Ovary (tissue), 9 donors: ENCODE data around the gene GPX2. TPM values are rescaled to one million over a fixed set of nuclear protein-coding genes. Genes with fewer than 3 reads are reported as not detected.

Source experiments
- DNase-seq, 5 donors: peaks; one replicate each; pipeline ENCODE4 v3.0.0-alpha.2; 2019 to 2020
- H3K27ac ChIP-seq, 2 donors: fragments of 200-600 bp; one replicate each; pipeline versions ENCODE4 v1.5.1 to v1.8.0; 2019 to 2022
- H3K27me3 ChIP-seq: fragments of 200-600 bp; one replicate; pipeline ENCODE4 v1.8.0; 2022
- H3K36me3 ChIP-seq: fragments of 200-600 bp; sonication (generic); one replicate; pipeline ENCODE4 v1.5.1; 2019
- H3K4me1 ChIP-seq: one replicate; pipeline ENCODE4 v1.8.1; 2013; ENCODE audit warnings: mild to moderate bottlenecking, moderate library complexity; ENCODE audit not compliant: insufficient read depth
- H3K4me3 ChIP-seq: fragments of 200-600 bp; sonication (generic); one replicate; pipeline ENCODE4 v1.5.1; 2017
- H3K9me3 ChIP-seq, 2 donors: fragments of 200-600 bp in 1 of 2; sonication (generic) in 1 of 2; one replicate each; pipeline versions ENCODE4 v1.5.1 to v1.8.1; 2013 to 2019; ENCODE audit warnings: mild to moderate bottlenecking in 1 of 2, moderate library complexity in 1 of 2
- CTCF ChIP-seq, 3 donors: fragments of 450-650 bp in 2 of 3; fragments of 200-600 bp in 1 of 3; IDR thresholded peaks; one replicate each; pipeline versions ENCODE4 v1.5.1 to v1.8.0; 2016 to 2022; ENCODE audit warnings: antibody characterized with exemption in 3 of 3, mild to moderate bottlenecking in 1 of 3
- EP300 ChIP-seq: sonication (generic); formaldehyde crosslinking; IDR thresholded peaks from one replicate; pipeline ENCODE4 v1.6.1; 2017; ENCODE audit warnings: antibody characterized with exemption
- POLR2A ChIP-seq: fragments of 450-650 bp; IDR thresholded peaks from one replicate; pipeline ENCODE4 v1.6.1; 2017; ENCODE audit warnings: antibody characterized with exemption, mild to moderate bottlenecking, moderate library complexity
- WGBS, 3 donors: extraction: QIAGEN DNeasy Blood & Tissue Kit in 1 of 3; methylation state at CpG; one replicate each; pipeline versions ENCODE4 v1.1.5 to v1.1.7; 2013 to 2017; 5-methylcytosine and 5-hydroxymethylcytosine counted together
- intact Hi-C, 4 donors: fragments of 100-400 bp; cut with DNase I; formaldehyde crosslinking; loops; one replicate each; pipeline versions ENCODE4 v1.11.0 to v1.15.1; 2022 to 2023
- polyA plus RNA-seq, 2 donors: library from polyadenylated mRNA; stranded (reverse); fragments of 200-250 nt in 1 of 2; fragments of 350-450 nt in 1 of 2; fragmentation: Illumina TruSeq in 1 of 2; extraction: RNeasy Lipid Tissue Mini Kit (QIAGEN cat#74804) in 1 of 2; gene quantifications; one replicate each; pipeline ENCODE4 v1.2.3, GENCODE V29; 2013 to 2014
- total RNA-seq, 7 donors: library from RNA; depleted of rRNA in 2 of 7; stranded (reverse); fragments of >200 nt in 2 of 7; fragmentation: NEBNext Ultra II Directional in 3 of 7; extraction: Animal tissue kit (Norgen Biotek cat#: 25700) in 3 of 7; gene quantifications; one replicate each; pipeline versions ENCODE4 v1.1.0 to v1.2.4, GENCODE V29; 2016 to 2023
- donor health status: DM: no; HTN: no; CAD: no; lungs with moderate emphysema.
- donor health status: DM: no; HTN: no; CAD: no.
- donor health status: Bipolar disorder and iron deficiency.
- donor health status: DM: yes; HTN: yes; CAD: no.
- donor health status: DM: no; HTN: no; CAD: no.
- donor health status: DM: yes; HTN: yes; CAD: no.

GPX2 gene
- total and polyA plus RNA-seq, 9 donors: 1.00 to 4.8 TPM; not detected in 7

GRCh38 chr14:64966976-64967375, 24.4 kb upstream of the GPX2 start:
- Histone ChIP-seq H3K4me1 (peaks cover 6% of the 10 kb centered on the region), H3K9me3 (no peaks in the 10 kb centered on the region), H3K4me3 (no peak overlapping the region), H3K27me3 (no peaks in the 10 kb centered on the region), H3K27ac (no peak overlapping the region), H3K36me3 (no peaks in the 10 kb centered on the region)
- WGBS, 3 donors: 48 to 98% (median 92%) methylated on average over 2 of the region's 2 CpGs
- TF ChIP-seq EP300: no peak
- TF ChIP-seq CTCF (IDR thresholded peaks at IDR 0.05): no peak
- no peak for TF ChIP-seq POLR2A
- intact Hi-C loops: no loop called here
- DNase-seq: no peak

GRCh38 chr14:64965356-64966000, 22.9 kb upstream of the GPX2 start:
- Histone ChIP-seq H3K27me3 (no peaks in the 10 kb centered on the region), H3K4me1 (peaks cover 4% of the 10 kb centered on the region), H3K9me3 (no peaks in the 10 kb centered on the region), H3K27ac (no peak overlapping the region), H3K4me3 (no peak overlapping the region), H3K36me3 (no peaks in the 10 kb centered on the region)
- DNase-seq: no peak
- TF ChIP-seq POLR2A (no peak), CTCF (IDR thresholded peaks at IDR 0.05) (no peak), EP300 (no peak)
- intact Hi-C loops: no loop called here
- 39 to 55% (median 52%) methylated on average over 15 of the region's 15 CpGs for WGBS, 3 donors

GRCh38 chr14:64963611-64964010, 21.1 kb upstream of the GPX2 start:
- Histone ChIP-seq H3K27ac (no peak overlapping the region), H3K9me3 (no peaks in the 10 kb centered on the region), H3K27me3 (no peaks in the 10 kb centered on the region), H3K4me1 (peaks cover 4% of the 10 kb centered on the region), H3K36me3 (no peaks in the 10 kb centered on the region), H3K4me3 (no peak overlapping the region)
- WGBS, 3 donors: 64 to 79% (median 78%) methylated on average over 1 of the region's 1 CpG
- TF ChIP-seq POLR2A: no peak
- no peak for TF ChIP-seq EP300
- no peak for TF ChIP-seq CTCF (IDR thresholded peaks at IDR 0.05)
- no peak for DNase-seq
- intact Hi-C loops: no loop called here

GRCh38 chr14:64960762-64961276, 18.3 kb upstream of the GPX2 start:
- no peak for DNase-seq
- intact Hi-C loops: no loop called here
- no peaks in the 10 kb centered on the region for H3K36me3 ChIP-seq
- WGBS, 3 donors: 70 to 76% (median 75%) methylated on average over 5 of the region's 5 CpGs
- H3K27me3 ChIP-seq: no peaks in the 10 kb centered on the region
- TF ChIP-seq CTCF (IDR thresholded peaks at IDR 0.05) (no peak), POLR2A (no peak), EP300 (no peak)
- H3K4me1 ChIP-seq: peaks cover 4% of the 10 kb centered on the region
- no peaks in the 10 kb centered on the region for H3K9me3 ChIP-seq
- no peak overlapping the region for H3K4me3 ChIP-seq
- no peak overlapping the region for H3K27ac ChIP-seq
